Urinary bladder (tissue), 4 donors: Measurements from ENCODE around the gene NPIPA7. TPM values are rescaled to one million over a fixed set of nuclear protein-coding genes. Genes with fewer than 3 reads are reported as not detected.
"Not testable (repeated sequence)": the region's sequence is repeated elsewhere in the genome, so short reads cannot be mapped to it uniquely, and the experiment has no call there.

Experiments
- DNase-seq: peaks from one replicate; pipeline ENCODE4 v3.0.0-alpha.2; 2015; ENCODE audit errors: extremely low spot score
- H3K27ac ChIP-seq: one replicate; pipeline ENCODE4 v1.5.1; 2013; ENCODE audit warnings: low read depth, mild to moderate bottlenecking, moderate library complexity
- H3K36me3 ChIP-seq: one replicate; pipeline ENCODE4 v1.6.1; 2013; ENCODE audit warnings: mild to moderate bottlenecking, moderate library complexity; ENCODE audit not compliant: insufficient read depth
- H3K4me1 ChIP-seq: one replicate; pipeline ENCODE4 v1.6.1; 2013; ENCODE audit warnings: mild to moderate bottlenecking, moderate library complexity; ENCODE audit not compliant: insufficient read depth
- H3K4me3 ChIP-seq: one replicate; pipeline ENCODE4 v1.5.1; 2013; ENCODE audit warnings: low read depth, low read length
- WGBS: extraction: QIAGEN DNeasy Blood & Tissue Kit; methylation state at CpG from one replicate; pipeline ENCODE4 v1.1.7; 2013; 5-methylcytosine and 5-hydroxymethylcytosine counted together
- polyA plus RNA-seq: library from polyadenylated mRNA; stranded (reverse); fragments of 200-250 nt; gene quantifications from one replicate; pipeline ENCODE4 v1.2.3, GENCODE V29; 2013
- total RNA-seq: library from RNA; depleted of rRNA; stranded (reverse); fragments of >200 nt; gene quantifications from one replicate; pipeline ENCODE4 v1.2.3, GENCODE V29; 2014
- donor health status: healthy with polysubstance abuse.
- donor health status: healthy.

NPIPA7 gene
- total and polyA plus RNA-seq, 2 donors: 7.1 to 7.7 TPM

DNA sequence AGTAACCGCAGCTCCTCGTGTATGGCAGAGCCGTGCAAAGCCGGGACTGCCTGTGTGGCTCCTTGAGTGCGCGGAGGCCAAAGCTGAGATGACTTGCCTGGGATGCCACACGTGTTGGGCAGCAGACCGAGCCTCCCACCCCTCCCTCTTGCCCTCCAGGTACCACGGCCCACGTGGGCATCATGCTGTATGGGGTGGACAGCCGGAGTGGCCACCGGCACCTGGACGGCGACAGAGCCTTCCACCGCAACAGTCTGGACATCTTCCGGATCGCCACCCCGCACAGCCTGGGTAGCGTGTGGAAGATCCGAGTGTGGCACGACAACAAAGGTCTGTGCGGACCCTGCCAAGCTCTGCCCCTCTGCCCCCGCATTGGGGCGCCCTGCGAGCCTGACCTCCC is 4.7 kb upstream of the NPIPA7 start:
- not testable (repeated sequence) for H3K27ac ChIP-seq, H3K4me3 ChIP-seq, DNase-seq, H3K36me3 ChIP-seq, H3K4me1 ChIP-seq
- 91% methylated on average over 10 of the region's 25 CpGs for WGBS

DNA sequence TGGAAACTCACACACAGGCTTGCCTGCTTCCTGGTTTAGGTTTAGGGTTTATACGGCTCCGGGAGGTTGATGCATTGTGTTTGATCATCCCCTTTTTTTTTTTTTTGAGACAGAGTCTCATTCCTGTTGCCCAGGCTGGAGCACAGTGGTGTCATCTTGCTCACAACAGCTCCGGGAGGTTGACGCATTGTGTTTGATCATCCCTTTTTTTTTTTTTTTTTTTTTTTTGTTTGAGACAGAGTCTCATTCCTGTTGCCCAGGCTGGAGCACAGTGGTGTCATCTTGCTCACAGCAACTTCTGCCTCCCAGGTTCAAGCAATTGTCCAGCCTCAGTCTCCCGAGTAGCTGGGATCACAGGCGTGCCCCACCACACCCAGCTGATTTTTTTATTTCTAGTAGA is 20.7 kb downstream of the NPIPA7 start:
- not testable (repeated sequence) for H3K36me3 ChIP-seq, H3K4me3 ChIP-seq, DNase-seq, H3K4me1 ChIP-seq, H3K27ac ChIP-seq
- no CpG with 5 or more reads among the region's 6 CpGs for WGBS

DNA sequence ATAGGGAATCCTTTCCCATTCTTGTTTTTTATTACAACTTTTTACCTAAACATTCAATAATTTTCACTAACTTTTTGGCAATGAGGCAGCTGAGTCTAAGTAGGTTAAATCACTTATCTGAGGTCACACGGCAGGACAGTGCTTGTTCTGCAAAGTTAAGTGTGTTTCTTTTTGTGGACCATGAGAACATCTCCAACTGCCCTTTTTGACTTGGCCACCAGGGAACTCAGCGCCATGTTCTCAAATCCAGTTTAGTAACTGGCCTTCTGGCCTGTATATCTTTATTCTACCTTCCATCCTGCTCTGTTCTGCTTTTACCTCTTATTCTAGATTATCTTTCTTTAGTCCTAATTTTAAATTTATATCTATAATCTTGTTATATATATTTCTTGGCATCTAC is 23.4 kb downstream of the NPIPA7 start:
- DNase-seq, H3K4me3 ChIP-seq, H3K36me3 ChIP-seq, H3K4me1 ChIP-seq, H3K27ac ChIP-seq: not testable (repeated sequence)
- WGBS: no CpG with 5 or more reads among the region's 2 CpGs

DNA sequence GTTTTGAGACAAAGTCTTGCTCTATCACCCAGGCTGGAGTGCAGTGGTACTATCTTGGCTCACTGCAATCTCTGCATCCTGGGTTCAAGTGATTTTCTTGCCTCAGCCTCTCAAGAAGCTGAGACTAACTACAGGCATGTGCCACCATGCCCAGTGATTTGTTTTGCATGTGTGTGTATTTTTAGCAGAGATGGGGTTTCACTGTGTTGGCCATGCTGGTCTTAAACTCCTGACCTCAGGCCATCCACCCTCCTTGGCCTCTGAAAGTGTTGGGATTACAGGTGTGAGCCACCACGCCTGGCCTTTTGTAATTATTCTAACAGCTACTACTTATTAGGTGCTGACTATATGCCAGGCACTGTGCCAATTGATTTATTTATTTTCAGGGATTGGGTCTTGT is 25.3 kb downstream of the NPIPA7 start:
- not testable (repeated sequence) for H3K36me3 ChIP-seq, H3K4me1 ChIP-seq, H3K4me3 ChIP-seq, DNase-seq, H3K27ac ChIP-seq
- no CpG with 5 or more reads among the region's 1 CpG for WGBS

DNA sequence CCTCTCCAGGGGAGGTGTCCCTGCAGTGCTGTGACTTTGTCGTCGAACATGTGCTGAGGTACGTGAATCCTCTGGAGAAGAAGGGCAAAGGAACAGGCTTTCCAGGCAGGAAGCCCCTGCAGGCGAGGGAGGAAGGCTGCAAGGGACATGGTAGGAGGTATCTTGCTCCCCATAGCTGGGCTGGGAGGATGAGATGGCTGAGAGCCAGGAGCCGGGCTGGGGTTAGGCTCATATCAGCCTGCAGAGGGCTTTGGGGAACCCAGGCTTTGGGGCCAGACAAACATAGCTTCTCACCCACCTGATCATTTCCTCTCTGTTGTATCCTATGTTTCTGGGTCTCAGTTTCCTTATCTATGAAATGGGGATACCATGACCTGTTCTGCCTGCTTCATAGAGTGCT is 26.5 kb downstream of the NPIPA7 start:
- WGBS: no CpG with 5 or more reads among the region's 5 CpGs
- not testable (repeated sequence) for H3K27ac ChIP-seq, H3K36me3 ChIP-seq, DNase-seq, H3K4me1 ChIP-seq, H3K4me3 ChIP-seq

DNA sequence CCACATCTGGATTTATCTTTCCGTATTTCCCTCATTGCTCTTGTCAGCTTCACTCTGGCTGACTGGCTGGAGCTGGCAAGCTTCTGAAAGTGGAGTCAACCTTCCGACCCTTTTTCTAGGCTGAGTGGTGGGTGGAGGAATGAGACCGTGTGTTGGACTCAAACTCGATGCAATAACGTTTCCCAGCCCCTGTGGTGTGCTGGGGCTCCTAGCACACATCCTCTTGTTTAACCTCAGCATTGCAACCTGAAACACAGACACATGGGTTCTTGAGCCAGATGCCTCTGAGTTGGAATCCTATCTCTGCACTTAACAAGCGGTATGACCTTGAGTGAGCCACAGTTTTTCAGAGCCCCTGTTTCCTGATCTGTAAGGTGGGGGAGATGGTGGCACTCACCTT is 29.5 kb downstream of the NPIPA7 start:
- 54% methylated on average over 2 of the region's 6 CpGs for WGBS
- DNase-seq, H3K4me3 ChIP-seq, H3K36me3 ChIP-seq, H3K4me1 ChIP-seq, H3K27ac ChIP-seq: not testable (repeated sequence)

DNA sequence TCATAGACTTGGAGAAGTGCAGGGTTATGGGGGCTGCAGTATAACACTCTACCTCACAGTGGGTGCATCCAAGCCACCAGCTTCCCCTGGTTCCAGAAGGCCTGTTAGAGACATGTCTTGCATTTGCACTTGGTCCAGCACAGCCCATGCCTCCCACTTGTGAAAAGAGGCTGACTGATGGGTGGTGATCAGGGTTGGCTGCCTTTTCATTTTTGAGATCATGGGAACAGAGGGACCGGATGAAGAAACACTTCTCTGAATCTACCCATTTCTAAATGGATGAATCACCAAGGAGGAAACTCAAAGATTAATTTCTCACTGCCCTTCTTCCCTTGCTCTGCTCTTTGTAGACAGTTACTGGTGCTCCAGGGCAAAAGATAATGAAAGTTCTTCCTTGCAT is 34.8 kb downstream of the NPIPA7 start:
- not testable (repeated sequence) for H3K36me3 ChIP-seq, H3K4me1 ChIP-seq, H3K27ac ChIP-seq, H3K4me3 ChIP-seq, DNase-seq
- WGBS: no CpG with 5 or more reads among the region's 1 CpG

DNA sequence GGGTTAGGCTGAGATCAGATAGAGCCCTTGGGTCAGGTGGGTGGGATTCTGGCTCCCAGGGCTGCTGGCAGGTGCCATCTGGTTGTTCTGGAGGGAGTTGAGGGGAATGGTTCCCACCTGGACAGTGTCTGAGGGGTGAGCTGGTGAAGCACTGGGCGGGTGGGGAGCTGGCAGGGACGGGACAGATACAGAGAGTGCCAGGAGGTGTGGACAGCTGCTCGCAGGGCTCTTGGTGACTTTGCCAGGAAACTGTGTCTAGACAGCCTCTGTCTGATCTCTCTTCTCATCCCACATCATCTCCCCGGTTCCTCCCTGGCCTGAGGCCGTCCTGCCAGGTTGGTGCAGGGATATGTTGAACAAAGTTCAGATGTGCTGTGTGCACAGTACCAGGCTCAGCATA is 38.1 kb downstream of the NPIPA7 start:
- H3K36me3 ChIP-seq, DNase-seq, H3K4me3 ChIP-seq, H3K27ac ChIP-seq, H3K4me1 ChIP-seq: not testable (repeated sequence)
- no CpG with 5 or more reads among the region's 5 CpGs for WGBS

DNA sequence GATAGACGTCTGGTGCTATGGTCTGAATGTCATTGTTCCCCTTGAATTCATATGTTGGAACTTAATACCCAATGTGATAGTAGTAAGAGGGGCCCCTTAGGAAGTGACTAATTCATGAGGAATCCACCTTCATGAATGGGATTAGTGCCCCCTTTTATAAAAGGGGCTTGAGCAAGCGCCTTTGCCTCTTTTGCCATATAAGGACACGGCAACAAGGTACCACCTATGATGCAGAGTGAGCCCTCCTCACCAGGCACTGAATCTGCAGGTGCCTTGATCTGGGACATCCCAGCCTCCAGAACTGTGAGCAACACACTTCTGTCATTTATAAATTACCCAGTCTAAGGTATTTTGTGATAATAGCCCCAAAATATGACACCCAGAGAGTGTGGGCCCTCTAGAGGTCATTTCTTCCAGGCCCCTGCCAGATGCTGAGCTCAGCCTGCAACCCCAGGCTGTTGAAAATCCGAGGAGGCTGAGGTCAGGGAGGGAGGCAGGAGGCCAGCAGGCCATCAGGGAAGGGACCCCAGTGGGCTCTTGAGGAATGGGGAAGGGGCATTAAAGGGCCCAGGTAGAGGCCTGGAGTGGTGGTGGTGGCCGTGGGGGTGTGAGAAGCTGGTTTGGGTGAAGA is 39.1 kb downstream of the NPIPA7 start:
- not testable (repeated sequence) for H3K4me3 ChIP-seq, H3K4me1 ChIP-seq, DNase-seq, H3K36me3 ChIP-seq, H3K27ac ChIP-seq
- WGBS: 80% methylated on average over 1 of the region's 5 CpGs

DNA sequence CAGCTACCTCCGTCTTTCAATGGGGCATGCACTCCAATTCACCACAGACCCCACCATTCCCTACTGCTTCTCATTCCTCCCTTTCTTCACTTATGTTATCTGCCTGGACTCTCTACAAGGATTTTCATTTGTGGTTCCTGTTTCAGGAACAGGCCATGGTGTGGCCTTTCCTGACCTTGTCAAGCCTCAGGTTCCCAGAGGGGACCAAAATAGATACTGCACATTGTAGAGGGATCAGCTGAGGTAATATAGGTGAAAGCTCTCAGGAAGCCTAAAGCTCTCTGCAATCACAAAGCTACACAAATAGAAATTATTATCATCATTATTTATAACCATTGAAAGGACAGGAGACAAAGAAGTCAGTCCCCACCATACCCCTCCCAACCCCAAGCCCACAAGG is 41.6 kb downstream of the NPIPA7 start:
- not testable (repeated sequence) for H3K27ac ChIP-seq, H3K4me3 ChIP-seq, H3K36me3 ChIP-seq, H3K4me1 ChIP-seq, DNase-seq
- WGBS: 55% methylated on average over 1 of the region's 1 CpG

DNA sequence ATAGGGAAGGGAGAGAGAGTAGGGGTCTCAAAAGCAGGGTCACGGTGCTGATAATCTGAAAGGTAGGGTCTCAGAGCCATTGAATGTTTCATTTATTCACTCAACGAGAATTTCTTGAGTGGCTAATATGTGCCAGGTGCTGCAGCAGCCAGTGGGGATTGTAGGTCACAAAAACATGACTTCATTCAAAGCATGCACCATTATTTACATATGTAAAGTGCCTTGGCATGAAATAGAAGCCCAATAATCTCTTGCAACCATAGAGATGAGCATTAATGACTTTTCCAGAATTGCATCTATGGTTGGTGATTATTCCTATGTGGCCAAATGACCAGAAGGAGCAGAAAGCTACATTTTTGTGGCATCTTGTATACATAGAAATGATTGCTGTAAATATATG is 46.2 kb downstream of the NPIPA7 start:
- H3K4me1 ChIP-seq, H3K36me3 ChIP-seq: not testable (repeated sequence)
- no CpG with 5 or more reads among the region's 2 CpGs for WGBS

DNA sequence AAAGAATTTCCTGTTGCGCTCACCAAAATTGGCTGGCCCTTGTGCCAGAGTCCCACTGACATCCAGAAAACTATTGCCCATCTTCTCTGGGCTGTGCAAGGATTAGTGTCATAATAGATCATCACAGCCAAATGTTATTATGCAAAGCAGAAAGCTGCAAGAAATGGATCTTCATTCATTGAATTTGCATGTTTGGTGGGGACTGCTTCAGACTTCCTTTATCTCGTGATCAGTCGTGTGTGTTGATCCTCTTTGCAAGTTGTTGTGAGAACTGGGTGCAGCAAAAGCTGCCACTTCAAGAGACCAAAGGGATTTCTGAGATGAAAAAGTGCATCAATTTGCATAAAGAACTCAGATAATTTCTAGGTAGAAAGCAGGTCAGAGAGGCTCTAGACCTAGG is 52.2 kb downstream of the NPIPA7 start:
- H3K4me3 ChIP-seq, H3K27ac ChIP-seq, H3K36me3 ChIP-seq, H3K4me1 ChIP-seq, DNase-seq: not testable (repeated sequence)
- WGBS: 24% methylated on average over 2 of the region's 3 CpGs

More for the DNA sequence above, 46.2 kb downstream of the NPIPA7 start:
- DNase-seq, H3K27ac ChIP-seq, H3K4me3 ChIP-seq: not testable (repeated sequence)

DNA sequence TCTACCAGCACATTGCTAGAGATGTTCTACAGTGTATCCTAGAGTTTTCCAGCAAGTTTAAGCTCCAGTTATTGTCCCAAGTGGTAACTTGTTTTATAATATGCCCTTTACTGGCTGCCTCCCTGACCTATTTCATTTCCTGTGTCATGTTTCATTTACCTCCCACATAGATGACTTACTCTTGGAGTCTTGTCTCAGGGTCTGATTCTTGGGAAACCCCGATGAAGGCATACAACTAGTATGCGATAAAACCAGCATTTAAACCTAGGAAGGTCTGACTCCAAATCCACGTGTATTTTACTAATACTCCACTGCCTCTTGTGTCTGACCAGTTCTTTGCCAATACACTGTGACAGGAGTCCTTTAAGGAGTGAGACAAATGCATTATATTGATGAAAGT is 55.8 kb downstream of the NPIPA7 start:
- H3K4me1 ChIP-seq, H3K4me3 ChIP-seq, H3K36me3 ChIP-seq, DNase-seq, H3K27ac ChIP-seq: not testable (repeated sequence)
- WGBS: 55% methylated on average over 1 of the region's 3 CpGs

DNA sequence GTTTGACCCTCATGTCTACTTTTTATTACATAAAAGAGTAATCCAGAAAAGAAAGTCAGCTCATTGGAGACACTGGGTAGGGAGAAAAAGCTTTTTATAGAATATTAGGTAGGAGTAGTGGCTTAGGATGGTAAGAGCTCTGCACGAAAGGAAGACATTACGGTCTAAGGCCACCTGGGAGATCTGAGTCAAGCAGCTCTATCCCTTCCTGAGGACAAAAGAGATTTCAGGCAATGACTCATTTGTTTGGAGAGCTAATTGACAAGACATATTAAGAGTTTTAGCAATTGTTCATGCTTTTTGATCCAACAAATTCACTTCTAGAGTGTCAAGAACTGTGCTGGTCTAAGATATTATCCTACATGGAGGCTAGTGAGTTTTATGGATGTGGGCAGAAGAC is 62.5 kb downstream of the NPIPA7 start:
- H3K4me1 ChIP-seq, DNase-seq, H3K27ac ChIP-seq, H3K36me3 ChIP-seq, H3K4me3 ChIP-seq: not testable (repeated sequence)
- 92% methylated on average over 1 of the region's 2 CpGs for WGBS
